GM21825 (cell line): ENCODE data around the gene ATP5F1D.

Experiments
- ATAC-seq: cut with Tn5 transposase; IDR thresholded peaks from one replicate; pipeline ENCODE4 v1.9.1; 2021; ENCODE audit warnings: mild to moderate bottlenecking, moderate library complexity; ENCODE audit not compliant: unreplicated experiment

ATP5F1D gene

GRCh38 chr19:1278713-1279660, 37.4 kb downstream of the ATP5F1D start:
- no peak for ATAC-seq

DNA sequence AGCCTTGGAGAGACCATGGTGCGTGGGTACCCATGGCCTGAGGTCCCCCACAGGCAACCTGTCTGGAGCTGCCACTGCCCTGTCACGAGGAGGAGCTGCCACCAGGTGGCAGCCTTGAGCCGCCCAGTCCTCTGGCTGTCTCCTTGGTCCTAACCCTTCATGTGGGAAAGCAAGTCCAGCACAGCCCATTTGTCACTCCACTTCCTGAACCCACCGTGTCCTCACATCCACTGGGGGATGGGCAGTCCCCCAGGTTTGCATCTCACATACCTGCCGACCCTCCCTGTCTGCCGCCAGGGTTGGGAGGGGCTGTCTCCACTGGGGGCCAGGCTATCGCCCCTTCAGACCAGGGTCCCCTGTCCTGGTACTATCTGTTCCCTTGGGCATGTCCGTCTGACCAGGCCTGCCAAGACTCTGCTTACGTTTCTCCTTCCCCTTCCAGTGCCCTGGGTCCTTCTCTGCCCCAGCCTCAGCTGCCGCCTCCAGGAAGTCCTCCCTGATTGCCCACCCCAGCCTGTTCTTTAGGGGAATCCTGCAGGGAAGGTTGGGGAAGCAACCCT, 38.3 kb downstream of the ATP5F1D start:
- ATAC-seq = no peak

- no peak for ATAC-seq
Observed at GRCh38 chr19:1280636-1281568, 39.4 kb downstream of the ATP5F1D start.

GRCh38 chr19:1281569-1282287, 40.2 kb downstream of the ATP5F1D start:
- no peak for ATAC-seq

- no peak for ATAC-seq
Observed at GRCh38 chr19:1282588-1283206, 41.1 kb downstream of the ATP5F1D start.

DNA sequence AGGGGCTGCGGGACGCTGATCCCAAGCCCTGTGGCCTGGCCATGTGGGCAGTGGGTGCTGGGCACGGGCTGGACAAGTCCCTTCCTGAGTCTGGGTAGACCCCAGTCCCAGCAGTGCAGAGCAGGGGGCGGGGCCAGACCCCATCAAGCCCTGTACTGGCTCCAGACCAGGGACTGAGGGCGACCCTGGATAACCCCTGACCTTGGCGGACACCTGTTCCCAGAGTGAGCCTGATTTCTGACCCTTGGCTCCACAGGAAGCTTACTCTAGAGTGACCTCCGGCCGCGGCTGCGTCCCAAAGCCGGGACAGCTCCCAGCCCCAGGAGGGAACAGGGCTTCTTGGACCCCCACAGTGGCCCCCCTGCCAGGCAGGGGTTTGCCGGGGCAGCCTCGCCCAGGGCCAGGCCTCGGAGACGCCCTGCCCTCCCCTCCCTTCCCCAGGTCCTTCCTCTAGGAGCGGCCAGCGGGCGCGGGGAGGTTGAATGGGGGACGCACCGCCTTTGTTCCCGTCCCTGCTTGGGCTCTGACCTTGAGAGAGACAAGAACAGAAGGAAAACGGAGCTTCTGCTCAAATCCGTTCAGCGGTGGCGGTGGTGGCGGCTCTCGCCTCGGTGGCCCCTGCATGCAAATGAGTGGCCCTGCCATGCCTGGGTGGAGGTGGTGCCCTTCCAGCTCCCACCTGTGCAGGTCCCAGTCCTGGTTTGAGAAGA, 41.8 kb downstream of the ATP5F1D start:
- no peak for ATAC-seq

DNA sequence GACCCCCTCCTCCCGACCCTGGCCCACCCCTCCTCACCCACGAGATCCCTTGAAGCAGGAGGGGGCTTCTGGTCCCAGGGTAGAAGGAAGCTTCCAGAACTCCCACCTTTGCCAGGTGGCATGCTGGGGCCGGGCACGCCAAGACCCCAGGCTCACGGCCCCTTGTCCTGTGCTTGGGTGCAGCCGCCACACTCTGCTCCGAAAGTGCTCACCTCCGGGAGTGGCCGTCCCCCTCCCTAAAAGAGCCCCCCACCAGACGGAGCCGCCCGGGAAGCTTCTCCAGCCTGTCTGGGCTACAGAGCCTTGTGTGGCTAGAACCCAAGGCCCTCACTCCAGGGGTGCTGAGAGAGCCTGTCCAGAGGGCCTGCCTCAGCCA, 42.4 kb downstream of the ATP5F1D start:
- ATAC-seq = no peak

DNA sequence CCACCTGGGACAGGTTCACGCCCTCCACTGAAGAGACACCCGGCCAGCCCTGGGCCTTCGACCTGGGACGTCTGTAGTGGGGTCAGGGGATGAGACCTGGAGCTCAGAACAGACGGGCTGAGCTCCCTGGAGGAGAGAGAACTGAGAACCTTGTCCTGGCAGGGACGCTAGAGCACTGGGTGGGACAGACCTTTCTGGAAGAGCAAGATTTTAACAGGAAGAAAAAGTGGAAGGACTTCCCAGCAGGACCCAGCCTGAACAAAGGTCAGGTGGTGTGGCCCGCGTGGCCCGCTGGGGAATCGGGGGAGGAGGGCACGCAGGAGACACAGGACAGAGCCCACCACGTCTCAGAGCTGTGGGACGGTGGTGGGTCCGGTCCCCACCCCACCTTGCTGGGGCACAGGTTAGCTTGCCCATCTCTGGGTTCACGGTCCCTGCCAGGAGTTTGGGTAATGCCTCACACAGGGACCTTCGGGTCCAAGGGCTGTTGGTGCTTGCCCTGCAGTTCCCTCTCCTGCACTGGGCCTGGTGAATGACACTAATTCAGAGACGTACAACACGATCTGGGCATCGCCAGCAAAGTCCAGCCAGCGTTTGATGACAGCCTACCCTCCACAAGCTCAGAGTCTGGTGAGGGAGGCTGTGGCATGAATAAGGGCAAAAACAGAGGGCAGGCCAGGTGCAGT, 42.9 kb downstream of the ATP5F1D start:
- ATAC-seq = no peak

- no peak for ATAC-seq
Observed at GRCh38 chr19:1284979-1285736, 43.6 kb downstream of the ATP5F1D start.

- ATAC-seq = no peak
Observed at GRCh38 chr19:1285737-1286360, 44.3 kb downstream of the ATP5F1D start, which contains the start of gene EFNA2. TSS of gene EFNA2 (plus strand) at chr19:1285873. CDS start at chr19:1286169, 296 bp downstream.

GRCh38 chr19:1286487-1287353, 45.2 kb downstream of the ATP5F1D start:
- ATAC-seq = no peak

DNA sequence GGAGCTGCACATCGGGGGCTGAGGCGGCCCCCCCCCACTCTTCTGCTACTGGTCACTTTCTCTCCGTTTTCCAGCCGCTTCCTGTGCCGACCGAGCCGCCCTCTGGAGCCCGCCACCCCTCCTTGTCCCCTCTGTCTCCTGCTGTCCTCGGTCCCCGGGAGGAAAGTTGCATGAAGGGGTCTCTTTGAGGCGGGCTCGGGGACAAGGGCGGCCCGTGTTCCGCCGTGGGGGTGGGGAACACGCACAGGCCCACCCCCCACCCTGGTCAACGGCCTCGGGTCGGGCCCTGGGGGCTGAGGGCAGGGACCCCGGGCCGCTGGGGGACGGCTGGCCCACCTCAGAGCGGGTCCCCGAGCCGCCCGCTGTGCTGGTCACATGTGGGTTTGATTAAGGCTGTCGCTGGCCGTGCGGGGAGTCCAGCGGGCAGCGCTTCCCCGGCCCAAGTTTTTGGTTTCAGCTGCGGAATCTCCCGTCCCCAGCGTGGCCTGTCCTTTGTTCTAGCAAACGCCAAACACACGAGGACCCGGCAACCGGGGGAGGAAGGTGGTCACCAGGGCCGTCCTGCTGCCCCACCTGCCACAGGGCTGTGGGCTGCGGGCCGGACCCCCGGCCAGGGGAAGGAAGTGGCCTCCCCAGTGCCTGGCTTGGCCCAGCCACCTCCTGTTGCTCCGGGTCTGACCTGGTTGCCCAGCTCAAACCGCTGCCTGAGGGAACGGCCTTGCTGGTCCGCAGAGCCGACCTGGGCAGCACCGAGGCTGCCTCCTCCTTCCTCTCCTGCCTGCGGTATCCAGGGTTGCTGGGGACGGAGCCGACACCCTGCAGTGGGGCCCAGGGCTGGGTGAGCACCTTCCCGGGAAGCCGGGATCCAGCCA, 46.0 kb downstream of the ATP5F1D start:
- ATAC-seq = no peak

DNA sequence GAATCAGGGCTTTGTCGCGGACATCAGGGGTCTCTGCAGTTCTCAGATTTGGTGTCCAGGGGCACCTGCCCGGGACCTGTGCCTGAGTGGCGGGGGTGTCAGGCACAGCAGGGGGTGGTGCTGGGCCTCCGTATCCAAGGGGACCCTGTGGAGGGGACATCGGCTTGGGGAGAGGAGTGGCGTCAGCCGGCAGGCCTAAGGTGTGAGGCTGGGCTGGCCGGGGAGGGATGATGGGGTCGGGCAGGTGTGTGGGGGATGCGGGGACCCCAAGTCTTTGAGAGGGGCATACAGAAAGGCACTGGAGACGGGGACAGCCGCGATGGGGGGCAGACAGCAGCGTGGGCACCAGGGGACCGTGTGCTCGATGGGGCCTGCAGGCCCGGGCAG, 46.7 kb downstream of the ATP5F1D start:
- no peak for ATAC-seq

DNA sequence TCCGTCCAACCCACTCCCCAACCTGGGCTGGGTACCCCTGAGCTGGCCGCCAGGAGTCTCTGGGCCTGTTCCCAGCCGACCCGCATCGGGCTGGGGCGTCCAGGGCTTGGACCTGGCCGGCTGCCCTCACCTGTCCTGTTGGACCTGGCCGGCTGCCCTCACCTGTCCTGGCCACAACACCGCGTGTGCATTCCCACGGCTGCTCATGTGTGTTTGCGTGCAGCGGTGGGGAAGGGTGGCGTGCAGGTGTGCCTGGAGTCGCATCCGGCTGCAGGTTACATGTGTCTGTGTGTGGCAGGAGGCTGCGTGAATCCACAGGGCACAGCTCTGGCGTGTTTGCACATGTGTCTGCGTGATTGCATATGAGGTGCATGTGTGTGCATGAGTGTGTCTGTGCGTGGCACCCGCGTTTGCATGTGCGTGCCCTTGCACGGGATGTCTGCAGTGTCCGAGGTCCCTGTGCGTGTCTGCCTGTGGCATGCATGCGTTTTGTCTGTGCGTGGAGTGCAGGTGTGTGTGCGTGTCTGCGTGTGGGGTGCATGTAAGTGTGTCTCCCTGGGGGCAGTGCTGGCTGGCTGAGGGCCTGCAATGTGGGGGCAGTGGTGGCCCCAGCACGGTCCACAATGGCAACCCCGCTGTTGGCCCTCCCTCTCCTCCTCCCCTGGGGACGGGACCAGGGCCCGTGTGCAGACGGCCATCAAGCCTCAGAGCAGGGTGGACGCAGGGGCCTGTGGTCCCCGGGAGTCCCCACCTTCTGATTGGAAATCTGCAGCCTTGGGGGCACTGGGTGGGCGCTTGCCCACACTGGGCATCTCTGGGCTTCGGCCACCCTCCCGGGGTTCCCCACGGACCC, 47.5 kb downstream of the ATP5F1D start:
- ATAC-seq = no peak

GRCh38 chr19:1289686-1290025, 48.1 kb downstream of the ATP5F1D start:
- no peak for ATAC-seq
